Stimulated activated CD4-positive, alpha-beta T cell treated with anti-CD3 and anti-CD28 coated beads, Interleukin-1b, Interleukin-23, amount 100 ng/mL, for 24 hours (primary cell): ENCODE results near the gene NCEH1.
"Not testable (repeated sequence)": the region's sequence is repeated elsewhere in the genome, so short reads cannot be mapped to it uniquely, and the experiment has no call there.

Source experiments
- DNase-seq, 4 experiments: peaks; one replicate each; pipeline ENCODE4 v3.0.0-alpha.2; 2020; ENCODE audit warnings: low read depth in 4 of 4, low spot score in 1 of 4

The NCEH1 gene

DNA sequence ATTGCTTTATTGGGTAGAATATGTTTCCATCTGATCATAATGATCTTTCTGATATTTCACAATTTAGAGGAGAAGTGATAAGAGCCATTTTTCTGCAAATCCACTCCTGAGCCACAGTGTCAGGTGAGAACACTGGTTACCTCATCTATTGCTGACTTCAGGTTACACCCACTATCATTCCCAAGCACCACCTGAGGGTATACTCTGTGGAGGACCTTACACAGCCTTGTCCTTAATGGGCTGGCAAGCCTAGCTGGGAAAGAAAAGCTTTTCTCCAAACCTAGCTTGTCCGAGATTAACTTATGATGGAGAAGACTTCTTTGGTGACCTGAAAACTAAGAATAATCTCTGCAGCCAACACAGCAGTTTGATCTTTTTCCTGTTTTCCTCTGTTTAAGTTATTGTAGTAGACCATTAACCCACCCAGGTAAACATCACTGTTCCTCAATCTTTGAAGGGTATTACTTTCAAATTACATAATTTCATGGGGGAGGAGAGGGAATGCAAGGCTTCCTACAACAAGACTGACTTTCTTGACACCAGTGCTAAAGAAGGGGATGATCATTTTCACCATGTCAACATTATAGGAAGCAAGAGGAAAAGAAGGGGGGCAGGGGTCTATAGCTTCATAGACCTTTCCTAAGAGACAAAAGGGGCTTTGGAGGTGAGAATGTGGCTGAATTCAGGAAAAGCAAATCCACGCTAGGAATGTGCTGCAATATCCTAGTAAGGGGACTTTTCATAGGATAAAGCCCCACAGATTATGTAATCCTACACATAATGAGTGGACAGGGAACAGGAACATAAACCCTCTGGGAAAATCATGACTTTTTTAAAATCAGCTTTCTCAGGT is 1.7 kb downstream of the NCEH1 start:
- DNase-seq, result no peak

DNA sequence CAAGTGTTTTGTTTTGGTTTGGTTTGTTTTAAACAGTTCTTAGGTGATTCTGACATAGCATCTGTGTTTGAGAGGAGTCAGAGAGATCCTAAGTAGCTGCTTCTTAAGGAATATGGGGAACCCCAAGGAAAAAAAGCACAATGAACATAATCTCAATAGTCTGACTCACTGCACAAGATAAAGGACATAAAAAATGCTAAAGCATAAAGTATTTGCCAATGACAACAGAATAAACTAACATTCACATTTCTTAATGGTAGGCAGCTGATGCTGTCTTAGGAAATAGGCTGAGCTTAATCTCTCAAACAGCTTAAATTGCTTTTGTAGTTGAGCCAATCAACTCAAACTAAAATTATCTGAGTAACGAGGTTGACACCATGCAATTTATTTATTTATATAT is 2.9 kb downstream of the NCEH1 start:
- DNase-seq, result no peak

DNA sequence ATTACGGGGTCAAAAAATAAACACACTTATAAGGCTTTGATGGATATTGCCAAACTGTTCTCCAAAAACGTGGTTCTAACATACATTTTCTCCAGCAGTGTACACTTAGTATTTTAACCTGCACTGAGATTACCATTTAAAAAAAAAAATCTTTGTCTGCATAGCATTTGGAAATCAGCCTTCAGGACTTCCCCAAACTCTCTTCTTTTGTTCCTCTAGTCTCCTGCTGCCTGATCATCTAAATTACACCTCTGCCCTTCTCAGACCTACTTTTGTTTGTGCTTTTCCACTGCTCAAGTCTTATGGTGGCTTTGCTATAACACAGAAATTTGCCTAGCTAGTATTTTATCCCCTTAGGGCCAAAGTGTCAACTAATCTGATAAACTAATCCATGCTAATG is 3.8 kb downstream of the NCEH1 start:
- DNase-seq, result no peak

DNA sequence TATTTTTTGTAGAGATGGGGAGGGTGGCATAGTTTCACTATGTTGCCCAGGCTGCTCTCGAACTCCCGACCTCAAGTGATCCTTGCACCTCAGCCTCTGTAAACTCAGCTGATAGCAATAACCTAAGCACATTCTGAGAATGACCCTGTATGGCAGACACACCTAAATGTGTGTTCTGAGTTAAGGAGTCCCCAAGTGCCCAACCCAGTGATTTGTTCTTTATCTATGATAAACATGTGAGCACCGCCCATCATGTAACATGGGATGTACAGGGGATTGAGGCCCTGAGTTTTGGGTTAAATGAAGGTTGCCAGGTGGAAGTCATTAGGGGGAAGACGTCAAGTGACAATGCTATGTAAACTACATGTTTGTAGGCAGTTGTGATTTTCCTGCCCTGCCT is 5.7 kb downstream of the NCEH1 start:
- no peak for DNase-seq

DNA sequence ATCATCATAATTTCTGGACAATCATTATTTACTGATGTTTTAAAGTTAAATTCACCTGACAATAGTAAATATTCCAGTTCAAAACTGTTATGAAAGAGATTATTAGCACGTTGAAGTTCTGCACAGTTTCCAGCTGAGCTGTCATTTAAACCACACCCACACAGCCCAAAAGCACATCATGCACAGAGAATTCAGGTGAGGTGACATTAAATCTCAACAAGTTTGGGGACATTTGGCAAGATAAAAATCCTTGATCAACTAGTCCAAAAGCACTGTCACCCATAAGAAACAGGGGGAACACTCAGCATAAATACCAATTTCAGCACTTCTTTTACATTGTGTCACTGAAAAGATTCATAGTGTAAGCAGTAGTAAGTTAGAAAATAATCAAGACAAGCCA is 6.9 kb downstream of the NCEH1 start:
- no peak for DNase-seq

DNA sequence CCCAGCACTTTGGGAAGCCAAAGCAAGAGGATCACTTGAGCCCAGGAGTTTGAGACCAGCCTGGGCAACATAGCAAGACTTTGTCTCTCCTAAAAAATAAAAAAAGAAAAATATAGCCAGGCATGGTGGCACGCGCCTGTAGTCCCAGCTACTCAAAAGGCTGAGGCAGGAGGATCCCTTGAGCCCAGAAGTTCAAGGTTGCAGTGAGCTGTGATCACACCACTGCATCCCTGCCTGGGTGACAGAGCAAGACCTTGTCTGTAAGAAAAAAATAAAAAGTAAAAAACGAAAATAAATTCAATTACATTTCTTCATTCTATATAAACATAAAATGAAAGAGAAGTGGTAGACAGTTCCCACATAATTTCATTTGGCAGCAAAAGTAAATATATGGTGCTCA is 8.1 kb downstream of the NCEH1 start:
- not testable (repeated sequence) for DNase-seq

DNA sequence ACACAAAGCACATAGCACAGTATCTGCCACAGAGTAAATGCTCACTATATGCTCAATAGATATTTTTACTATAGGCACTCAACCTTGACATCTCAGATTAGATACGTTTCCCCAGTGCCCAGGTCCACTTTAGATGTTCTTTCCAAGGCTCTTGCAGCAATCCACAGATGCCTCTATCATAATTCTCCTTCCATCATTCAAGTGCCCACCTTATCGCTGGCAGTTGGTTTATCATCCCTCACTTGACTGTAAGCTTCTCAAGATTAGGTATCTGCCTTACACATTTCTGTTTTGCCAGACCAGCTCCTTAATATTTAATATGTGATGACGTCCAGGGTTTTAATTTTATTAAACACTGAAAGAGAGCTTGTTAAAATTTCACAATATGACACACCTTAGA is 8.6 kb downstream of the NCEH1 start:
- DNase-seq, result no peak

DNA sequence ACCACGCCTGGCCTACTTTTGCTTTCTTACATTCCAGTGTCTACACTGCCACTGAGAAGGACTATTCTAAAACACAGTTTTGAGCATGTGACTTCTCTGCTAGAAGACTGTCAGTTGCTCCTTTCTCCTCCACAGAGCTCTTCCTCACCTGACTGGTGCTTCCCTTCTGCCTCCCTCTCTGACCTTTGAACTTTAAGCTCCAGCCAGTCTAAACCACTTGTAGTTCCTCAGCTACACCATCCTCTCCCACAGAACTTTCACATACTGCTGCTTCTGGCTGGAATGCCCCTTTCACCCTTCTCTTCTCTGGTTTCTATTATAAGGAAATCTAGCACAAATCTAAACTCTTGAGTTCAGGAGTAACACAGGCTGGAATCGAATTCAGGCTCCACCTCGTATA is 9.1 kb downstream of the NCEH1 start:
- DNase-seq, result no peak

DNA sequence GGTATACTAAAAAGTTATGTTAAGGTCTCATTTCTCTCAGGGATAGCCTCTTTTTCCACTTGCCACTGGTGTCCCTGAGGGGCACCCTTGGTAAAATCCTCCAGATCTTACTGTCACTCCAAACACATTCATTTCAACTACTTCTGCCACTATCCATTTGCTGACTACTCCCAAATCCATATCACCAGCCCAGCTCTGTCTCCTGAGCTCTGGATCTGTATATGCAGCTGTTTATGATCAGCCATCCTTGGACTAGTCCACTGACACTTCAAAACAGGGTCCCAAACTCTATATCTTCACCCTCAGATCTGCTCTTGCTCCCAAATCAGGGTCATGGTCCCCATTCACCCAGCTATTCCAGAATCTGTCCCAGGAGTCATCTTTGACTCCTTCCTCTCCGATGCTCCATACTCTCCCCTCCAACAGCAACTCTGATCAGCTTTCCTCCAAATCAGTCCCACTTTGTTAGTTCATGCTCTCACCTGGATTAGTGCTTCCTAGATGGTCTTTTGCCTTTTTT is 9.9 kb downstream of the NCEH1 start:
- DNase-seq, result no peak

DNA sequence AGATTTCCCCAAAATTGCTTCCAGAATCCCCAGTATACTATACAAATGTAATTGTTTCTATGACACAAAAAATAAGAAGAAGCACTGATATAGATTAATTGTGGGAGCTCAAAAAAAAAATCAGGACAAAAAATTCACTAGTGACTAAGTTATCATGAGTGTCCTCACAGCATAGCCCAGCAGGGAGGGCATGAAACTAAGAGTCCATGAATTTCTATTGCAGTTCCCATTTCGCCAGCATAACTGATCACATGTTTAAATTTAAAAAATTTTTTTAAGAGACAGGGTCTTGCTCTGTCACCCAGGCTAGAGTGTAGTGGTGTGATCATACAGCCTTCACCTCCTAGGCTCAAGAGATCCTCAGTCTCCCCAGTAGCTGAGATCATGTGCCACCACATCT is 10.6 kb downstream of the NCEH1 start:
- DNase-seq, result no peak

DNA sequence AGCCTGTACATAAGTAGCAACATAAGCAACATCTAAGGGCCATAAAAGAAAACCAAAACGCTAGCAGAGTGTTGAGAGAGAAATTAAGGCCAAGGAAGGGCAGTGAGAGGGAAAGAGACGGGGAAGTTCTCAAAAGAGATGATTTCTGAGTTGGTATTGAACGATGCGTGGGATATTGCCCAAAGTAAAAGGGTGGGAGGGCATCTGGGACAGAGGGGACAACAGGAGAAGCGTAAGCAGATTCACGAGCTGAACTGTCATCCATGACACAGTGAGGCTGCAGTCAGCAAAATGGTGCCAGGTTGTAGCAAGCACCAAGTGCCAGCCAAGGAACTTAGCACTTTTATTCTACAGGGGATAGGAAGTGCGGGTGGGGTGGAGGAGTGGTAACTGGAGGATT is 11.8 kb downstream of the NCEH1 start:
- DNase-seq, result no peak

DNA sequence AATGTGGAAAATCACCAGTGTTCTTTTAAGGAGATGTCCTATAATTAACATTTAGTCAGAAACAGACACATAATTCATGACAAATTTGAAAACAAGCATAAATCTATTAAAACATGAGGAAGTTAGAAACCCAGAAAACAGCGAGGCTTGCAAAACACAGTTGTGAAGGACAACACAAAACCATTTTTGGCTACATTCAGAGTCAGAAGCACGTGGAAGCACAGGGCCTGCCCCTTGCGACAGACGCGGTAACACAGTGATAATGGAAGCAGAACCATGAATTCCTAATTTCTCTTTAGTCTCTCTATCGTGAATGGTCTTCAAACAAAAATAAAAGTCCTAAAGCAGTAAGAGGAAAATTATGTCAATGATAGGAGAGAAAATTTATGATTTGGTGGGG is 12.2 kb downstream of the NCEH1 start:
- no peak for DNase-seq

DNA sequence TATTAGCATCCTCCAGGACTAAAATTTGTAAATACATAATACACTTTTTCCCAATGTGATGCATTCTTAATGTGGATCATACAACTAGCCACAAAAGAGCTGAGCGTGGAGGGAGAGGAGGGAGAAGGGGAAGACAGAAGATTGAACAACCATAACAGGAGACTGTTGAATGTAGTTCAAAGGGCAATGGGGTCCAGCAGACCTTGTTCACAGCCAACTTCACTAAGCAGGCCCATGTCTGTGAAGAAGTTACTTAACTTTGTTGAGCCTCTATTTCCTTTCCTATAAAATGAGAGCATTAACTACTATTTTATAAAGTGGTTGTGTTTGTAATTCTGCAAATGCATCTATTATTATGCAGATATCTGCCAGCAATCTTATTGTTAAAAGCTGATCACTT is 13.3 kb downstream of the NCEH1 start:
- DNase-seq, result no peak

DNA sequence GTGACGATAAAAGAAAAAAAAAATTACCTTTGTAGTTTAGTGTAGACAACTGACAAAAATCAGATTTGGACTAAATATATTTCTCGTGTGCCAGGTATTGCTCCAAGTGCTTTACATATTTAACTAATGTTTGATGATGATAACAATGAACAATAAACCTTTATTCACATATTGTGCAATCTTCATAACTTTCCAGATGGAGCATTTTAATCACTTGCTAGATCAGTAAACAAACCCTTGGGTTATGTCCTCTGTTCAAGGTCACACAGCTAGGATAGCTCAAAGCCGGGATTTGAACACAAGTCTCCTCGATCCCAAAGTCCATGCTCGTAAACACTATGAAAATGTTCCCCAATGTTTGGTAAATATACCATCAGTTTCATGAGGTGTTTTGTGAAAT is 14.5 kb downstream of the NCEH1 start:
- DNase-seq, result no peak

DNA sequence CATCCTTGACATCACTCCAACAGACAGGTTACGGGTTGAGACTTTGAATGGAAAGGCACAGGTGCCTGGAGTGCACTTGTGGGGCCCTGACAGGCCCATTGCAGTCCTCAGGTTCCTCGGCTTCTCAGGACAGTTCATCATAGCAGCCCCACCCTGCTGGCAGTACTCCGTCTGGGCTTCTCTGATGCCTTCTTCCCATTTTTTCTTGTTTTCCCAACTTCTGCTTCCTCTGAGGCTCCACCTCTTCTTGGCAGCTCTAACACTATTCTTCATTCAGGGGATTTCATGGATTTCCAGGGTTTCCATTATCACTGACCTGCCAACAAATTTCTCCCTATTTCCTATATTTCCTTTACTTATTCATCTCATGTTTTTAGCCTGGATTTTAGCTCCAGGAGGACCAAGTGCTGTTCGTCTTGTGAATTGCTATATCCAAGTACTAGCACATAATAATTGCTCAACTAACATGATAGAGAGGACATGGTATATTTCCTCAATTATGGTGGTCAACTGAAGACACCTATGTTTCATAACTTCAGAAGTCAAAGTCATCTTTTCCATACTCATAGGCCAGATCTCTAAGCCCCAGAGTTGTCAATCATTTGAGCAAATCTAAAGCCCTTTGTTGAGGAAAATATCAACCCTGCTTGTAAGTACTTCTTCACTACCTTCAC is 16.2 kb downstream of the NCEH1 start:
- no peak for DNase-seq

DNA sequence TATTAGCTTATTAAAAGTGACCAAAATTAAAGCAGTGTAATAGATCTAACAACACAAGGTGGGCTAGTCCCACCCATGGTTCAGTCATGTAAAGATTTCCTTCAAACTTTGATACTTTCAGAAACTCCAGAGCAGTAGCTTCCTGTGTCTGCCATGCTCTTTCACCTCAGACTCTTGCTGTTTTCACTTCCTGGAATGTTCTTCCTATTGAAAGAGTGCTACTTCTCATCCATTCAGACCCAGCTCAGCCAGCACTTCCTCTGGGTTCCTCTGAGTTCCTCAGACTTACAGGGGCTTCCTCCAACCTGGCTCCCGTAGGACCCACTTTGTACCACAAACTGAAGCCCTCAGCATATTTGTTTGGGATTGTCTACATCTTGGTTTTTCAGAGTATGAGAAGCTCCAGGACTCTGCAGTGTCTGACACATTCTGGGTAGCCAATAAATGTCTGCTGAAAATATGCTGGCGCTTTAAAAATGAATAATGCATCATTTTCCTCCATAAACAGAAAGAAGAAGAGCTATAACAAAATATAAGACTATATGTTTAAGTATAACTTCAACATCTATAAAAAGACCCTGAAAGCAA is 18.0 kb downstream of the NCEH1 start:
- no peak for DNase-seq

DNA sequence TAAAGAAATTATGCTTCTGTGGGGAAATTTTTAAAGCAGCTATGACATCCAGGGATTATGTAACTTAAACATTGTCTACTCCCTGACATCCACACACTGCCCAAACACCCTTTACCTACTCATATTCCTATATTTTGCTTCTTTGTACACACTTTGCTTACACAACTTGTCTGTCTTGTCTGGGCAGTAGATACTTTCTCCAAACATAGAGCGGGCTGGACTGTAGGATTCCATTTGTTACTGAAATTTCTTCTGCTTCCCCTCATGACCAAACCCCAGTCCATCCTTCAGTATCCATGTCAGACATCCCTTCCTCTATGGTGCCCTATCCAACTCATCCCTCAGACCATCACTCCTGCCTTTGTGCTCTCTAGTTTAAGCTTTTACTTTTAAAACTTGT is 19.9 kb downstream of the NCEH1 start:
- DNase-seq, result no peak

DNA sequence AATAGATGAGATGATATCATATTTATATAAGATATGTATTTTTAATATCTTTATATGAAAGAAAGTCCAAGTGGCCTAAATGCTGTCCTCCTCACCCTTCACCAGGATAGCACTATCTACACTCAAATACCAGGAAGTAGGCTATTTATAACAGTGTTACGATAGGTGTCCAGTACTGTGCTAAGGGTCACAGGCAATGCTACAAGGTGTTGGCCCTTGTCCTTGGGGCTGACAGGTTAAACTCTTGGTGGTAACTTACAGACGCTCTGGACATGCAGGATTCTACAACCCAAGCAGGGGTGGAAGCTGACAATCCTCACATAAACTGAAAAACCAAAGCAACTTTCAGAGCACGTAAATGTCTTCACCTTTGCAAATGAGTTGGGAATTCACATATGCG is 22.3 kb downstream of the NCEH1 start:
- DNase-seq, result no peak

DNA sequence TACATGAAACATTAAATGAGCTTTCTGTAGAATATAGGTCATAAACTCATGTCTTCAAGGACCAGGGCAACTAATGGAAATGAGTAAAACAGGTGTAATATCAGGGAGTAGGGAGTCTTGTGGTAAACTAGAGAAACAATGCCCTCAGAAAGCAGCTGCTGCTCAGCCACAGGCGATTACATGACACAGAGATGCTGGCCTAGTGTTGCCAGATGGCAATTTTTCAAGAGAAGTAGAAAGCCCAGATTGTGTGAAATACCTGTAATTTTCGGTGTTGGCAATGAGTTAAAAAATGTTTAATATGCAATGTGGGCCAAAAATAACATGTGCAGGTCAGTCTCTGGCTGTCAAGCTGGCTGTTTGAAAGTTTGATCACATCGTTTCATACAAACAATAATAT is 23.4 kb downstream of the NCEH1 start:
- no peak for DNase-seq

DNA sequence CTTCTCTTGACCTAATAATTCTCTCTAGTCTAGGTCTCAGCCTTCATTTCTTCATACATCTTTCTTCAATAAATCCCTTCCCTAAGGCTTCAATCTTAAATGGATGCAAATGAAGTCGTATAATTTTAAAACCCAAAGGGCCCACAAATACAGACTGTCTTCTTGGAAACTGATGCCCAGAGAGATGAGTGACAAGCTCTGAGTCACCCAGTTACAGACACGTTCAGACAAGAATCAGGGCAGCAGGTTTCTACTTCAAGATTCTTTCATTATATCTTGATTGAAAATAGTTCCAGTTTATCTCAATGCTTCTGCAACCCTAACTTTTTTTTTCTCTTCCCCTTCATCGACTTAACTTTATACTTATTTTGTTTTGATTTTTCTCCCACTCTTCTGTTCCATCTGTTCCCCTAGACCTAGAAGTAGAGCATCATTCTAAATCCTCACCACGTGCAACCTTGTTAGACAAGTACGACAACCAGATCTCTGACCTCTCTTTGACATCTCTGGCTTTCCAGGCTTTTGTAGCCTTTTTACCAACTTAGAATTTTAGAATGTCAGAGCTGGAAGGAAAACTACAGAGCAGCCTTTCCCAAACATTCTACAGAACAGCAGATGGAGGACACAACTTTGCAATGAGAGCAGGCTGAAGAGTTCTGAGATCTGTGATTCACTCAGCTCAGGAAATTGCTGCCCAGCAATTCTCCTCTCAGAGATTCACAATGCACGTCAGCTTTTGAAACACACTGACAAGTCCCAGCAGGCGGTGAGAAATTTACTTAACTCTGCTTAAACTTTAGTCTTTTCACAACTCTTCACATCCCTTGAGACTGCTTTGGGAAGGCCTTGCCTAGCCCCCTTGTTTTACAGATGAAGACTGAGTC is 25.3 kb downstream of the NCEH1 start:
- no peak for DNase-seq

DNA sequence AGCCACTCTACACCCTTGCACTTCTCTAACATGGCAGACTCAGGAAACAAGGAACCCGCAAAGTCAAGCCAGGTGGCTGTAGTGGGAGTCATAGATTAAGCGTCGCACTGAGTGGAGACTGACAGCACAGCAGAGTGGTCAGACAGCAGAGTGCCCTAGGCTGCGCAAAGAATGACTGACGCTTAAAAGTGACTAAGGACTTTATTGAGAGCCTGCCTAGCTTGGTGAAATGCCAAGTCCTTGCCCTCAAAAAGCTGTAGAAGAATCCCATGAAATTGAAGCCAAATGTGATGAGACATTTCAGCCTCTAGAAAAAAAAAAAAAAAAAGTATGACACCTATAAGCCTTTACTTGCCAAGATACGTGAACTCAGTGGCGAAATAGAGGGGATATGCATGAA is 30.2 kb downstream of the NCEH1 start:
- DNase-seq, result no peak
